OCI-LY3 (cell line): ENCODE results near the gene WDR91.

Source experiments
- H2AFZ ChIP-seq: fragments of 200-600, 300-600 bp; shearing (Covaris generic); 2 replicates; pipeline ENCODE4 v1.6.0; 2014; ENCODE audit warnings: antibody characterized with exemption, low read depth, low read length
- H3K27ac ChIP-seq: fragments of 200-600, 300-600 bp; sonication (generic); 2 replicates; pipeline ENCODE4 v1.5.1; 2014; ENCODE audit warnings: mild to moderate bottlenecking, low read length, moderate library complexity, mixed read lengths
- H3K27me3 ChIP-seq: fragments of 200-600, 300-600 bp; sonication (generic); 2 replicates; pipeline ENCODE4 v1.6.1; 2014; ENCODE audit warnings: low read depth, low read length, mixed read lengths
- H3K36me3 ChIP-seq: fragments of 200-600, 300-600 bp; sonication (generic); replicated peaks from 2 replicates; pipeline ENCODE3; 2014; ENCODE audit warnings: low read depth, low read length, mixed read lengths
- H3K4me1 ChIP-seq: fragments of 300-600, 200-600 bp; sonication (generic); 2 replicates; pipeline ENCODE4 v1.6.1; 2014; ENCODE audit warnings: low read length, mixed read lengths
- H3K4me2 ChIP-seq: fragments of 200-600, 300-600 bp; sonication (generic); 2 replicates; pipeline ENCODE4 v1.6.1; 2014; ENCODE audit warnings: low read length, mixed read lengths
- H3K4me3 ChIP-seq: fragments of 300-600, 200-600 bp; sonication (generic); 2 replicates; pipeline ENCODE4 v1.5.1; 2014; ENCODE audit warnings: antibody characterized with exemption, mild to moderate bottlenecking, low read length, moderate library complexity
- H3K79me2 ChIP-seq: fragments of 300-600, 200-600 bp; shearing (Covaris generic); 2 replicates; pipeline ENCODE4 v1.6.1; 2014; ENCODE audit warnings: mild to moderate bottlenecking, low read length, mixed read lengths
- H3K9ac ChIP-seq: fragments of 300-600, 200-600 bp; shearing (Covaris generic); 2 replicates; pipeline ENCODE4 v1.6.0; 2014; ENCODE audit warnings: mild to moderate bottlenecking, low read length, moderate library complexity
- H3K9me3 ChIP-seq: fragments of 200-600, 300-600 bp; shearing (Covaris generic); 2 replicates; pipeline ENCODE4 v1.6.1; 2014; ENCODE audit warnings: low read length, mixed read lengths; ENCODE audit not compliant: insufficient read depth
- H4K20me1 ChIP-seq: fragments of 200-600, 300-600 bp; sonication (generic); 2 replicates; pipeline ENCODE4 v1.6.1; 2016; ENCODE audit warnings: low read length, mixed read lengths; ENCODE audit not compliant: insufficient read depth
- CTCF ChIP-seq: fragments of 200-600, 300-600 bp; sonication (generic); IDR thresholded peaks from 2 replicates; pipeline ENCODE4 v1.5.1; 2014; ENCODE audit warnings: antibody characterized with exemption, low read length, low read depth
- EZH2phosphoT487 ChIP-seq: fragments of 200-600 bp; shearing (Covaris generic); IDR thresholded peaks from 2 replicates; pipeline ENCODE4 v1.6.1; 2018; ENCODE audit warnings: antibody characterized with exemption, mixed run types, low read depth

Gene WDR91

GRCh38 chr7:135168001-135168400 lies 43.3 kb downstream of the WDR91 start:
- peaks cover 52% of the 10 kb centered on the region for H3K36me3 ChIP-seq
- no peaks in the 10 kb centered on the region for H3K27me3 ChIP-seq
- no peak overlapping the region for H3K4me3 ChIP-seq
- no peak overlapping the region for H3K4me2 ChIP-seq
- peaks cover 30% of the 10 kb centered on the region for H3K4me1 ChIP-seq
- H4K20me1 ChIP-seq, result peaks cover 16% of the 10 kb centered on the region
- H3K27ac ChIP-seq, result no peak overlapping the region
- peaks cover 19% of the 10 kb centered on the region for H3K79me2 ChIP-seq
- no peak overlapping the region for H3K9ac ChIP-seq
- TF ChIP-seq EZH2phosphoT487, result no peak
- TF ChIP-seq CTCF, result no peak
- no peaks in the 10 kb centered on the region for H3K9me3 ChIP-seq
- H2AFZ ChIP-seq, result no peak overlapping the region

DNA sequence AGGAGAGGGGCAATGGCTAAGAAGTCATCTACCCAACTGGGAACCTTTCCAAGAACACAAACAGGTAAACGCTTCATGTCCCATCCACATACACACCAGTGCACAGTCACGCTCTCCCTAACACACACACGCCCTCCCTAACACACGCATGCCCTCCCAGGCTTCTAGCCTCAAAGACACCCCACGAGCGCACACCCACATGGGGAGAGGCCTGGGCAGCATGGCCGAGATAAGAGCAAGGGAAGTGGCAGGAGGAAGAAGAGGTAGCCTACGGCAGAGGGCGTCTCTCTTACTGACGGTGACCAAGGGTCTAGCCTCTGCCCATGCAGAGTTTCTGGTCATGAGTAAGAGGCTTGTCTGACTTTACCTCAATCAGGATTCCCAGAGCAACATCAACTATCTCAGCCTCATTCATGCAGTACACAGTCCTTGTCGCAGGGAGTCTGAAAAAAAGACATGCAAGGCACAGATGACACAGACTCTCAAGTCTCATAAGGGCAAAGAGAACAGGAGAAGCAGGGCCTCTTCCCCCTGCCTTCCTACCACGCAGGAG lies 43.9 kb downstream of the WDR91 start:
- no peak overlapping the region for H3K9ac ChIP-seq
- peaks cover 26% of the 10 kb centered on the region for H3K4me1 ChIP-seq
- H4K20me1 ChIP-seq, result peaks cover 16% of the 10 kb centered on the region
- no peak overlapping the region for H2AFZ ChIP-seq
- peaks cover 19% of the 10 kb centered on the region for H3K79me2 ChIP-seq
- TF ChIP-seq EZH2phosphoT487, result no peak
- TF ChIP-seq CTCF, result no peak
- peaks cover 57% of the 10 kb centered on the region for H3K36me3 ChIP-seq
- H3K27ac ChIP-seq, result no peak overlapping the region
- H3K27me3 ChIP-seq, result no peaks in the 10 kb centered on the region
- H3K4me2 ChIP-seq, result no peak overlapping the region
- H3K4me3 ChIP-seq, result no peak overlapping the region
- H3K9me3 ChIP-seq, result no peaks in the 10 kb centered on the region

DNA sequence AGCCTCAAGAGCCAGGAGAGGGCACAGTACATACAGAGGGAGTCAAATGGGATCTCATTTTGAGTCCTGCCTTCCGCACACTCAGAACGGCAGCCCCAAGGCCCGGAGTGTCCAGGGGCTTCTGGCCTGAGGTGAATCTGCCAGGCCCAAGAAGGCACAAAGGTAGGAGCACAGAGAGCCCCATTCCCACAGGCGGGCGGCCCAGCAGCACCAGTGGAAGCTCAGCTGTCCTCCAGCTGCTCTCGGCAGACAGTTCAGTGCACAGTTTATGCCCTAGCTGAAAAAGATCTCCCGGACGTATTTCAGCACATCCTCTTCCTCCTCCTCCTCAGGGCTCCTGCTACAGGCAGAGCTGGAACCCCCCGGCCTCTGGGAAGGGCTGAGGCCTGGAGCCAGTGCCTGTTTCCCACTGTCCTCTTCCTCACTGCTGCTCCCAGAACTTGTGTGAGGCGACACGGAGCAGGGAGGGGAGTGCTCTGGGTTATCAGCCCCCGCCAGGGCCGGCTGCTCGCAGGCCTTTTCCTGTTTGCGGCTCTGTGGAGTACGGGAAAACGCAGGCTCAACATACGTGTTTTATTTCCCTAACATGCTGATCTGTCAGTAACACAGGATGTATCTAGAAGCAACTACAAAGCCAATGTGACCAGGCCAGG lies 44.9 kb downstream of the WDR91 start:
- peaks cover 16% of the 10 kb centered on the region for H4K20me1 ChIP-seq
- no peak overlapping the region for H3K4me3 ChIP-seq
- H3K36me3 ChIP-seq, result peaks cover 66% of the 10 kb centered on the region
- H3K27me3 ChIP-seq, result no peaks in the 10 kb centered on the region
- H3K9me3 ChIP-seq, result no peaks in the 10 kb centered on the region
- H2AFZ ChIP-seq, result no peak overlapping the region
- TF ChIP-seq CTCF (no peak), EZH2phosphoT487 (no peak)
- H3K79me2 ChIP-seq, result peaks cover 19% of the 10 kb centered on the region
- no peak overlapping the region for H3K4me2 ChIP-seq
- no peak overlapping the region for H3K9ac ChIP-seq
- no peak overlapping the region for H3K27ac ChIP-seq
- peaks cover 18% of the 10 kb centered on the region for H3K4me1 ChIP-seq

GRCh38 chr7:135165862-135166261 lies 45.5 kb downstream of the WDR91 start:
- no peak overlapping the region for H3K27ac ChIP-seq
- H3K9me3 ChIP-seq, result no peaks in the 10 kb centered on the region
- TF ChIP-seq EZH2phosphoT487 (no peak), CTCF (no peak)
- peaks cover 16% of the 10 kb centered on the region for H4K20me1 ChIP-seq
- peaks cover 67% of the 10 kb centered on the region for H3K36me3 ChIP-seq
- no peak overlapping the region for H3K4me3 ChIP-seq
- no peaks in the 10 kb centered on the region for H3K27me3 ChIP-seq
- no peak overlapping the region for H2AFZ ChIP-seq
- no peak overlapping the region for H3K9ac ChIP-seq
- no peak overlapping the region for H3K4me2 ChIP-seq
- peaks cover 19% of the 10 kb centered on the region for H3K79me2 ChIP-seq
- peaks cover 19% of the 10 kb centered on the region for H3K4me1 ChIP-seq
